ENCODE data around the gene CTDSP1. TPM values are rescaled to one million over a fixed set of nuclear protein-coding genes. Genes with fewer than 3 reads are reported as not detected.

Gene CTDSP1
- total RNA-seq, 4 donors from 2014 or later = 132 to 197 (median 173) TPM

DNA sequence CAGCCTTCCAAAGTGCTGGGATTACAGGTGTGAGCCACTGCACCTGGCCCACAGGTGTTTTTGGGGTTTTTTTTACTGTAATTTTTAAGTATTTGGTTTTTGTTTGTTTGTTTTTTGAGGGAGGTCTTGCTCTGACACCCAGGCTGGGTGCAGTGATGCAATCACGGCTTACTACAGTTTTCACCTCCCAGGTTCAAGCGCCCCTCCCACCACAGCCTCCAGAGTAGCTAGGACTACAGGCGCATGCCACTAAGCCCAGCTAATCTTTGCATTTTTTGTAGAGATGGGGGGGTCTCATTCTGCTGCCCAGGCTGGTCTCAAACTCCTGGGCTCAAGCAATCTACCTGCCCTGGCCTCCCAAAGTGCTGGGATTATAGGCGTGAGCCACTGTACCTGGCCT, 24.9 kb upstream of the CTDSP1 start:
- Histone ChIP-seq H3K4me1 (peaks cover 0 to 2% (median 0%) of the 10 kb centered on the region in 4 donors), H3K9me3 (no peaks in the 10 kb centered on the region), H3K36me3 (no peaks in the 10 kb centered on the region), H3K27me3 (no peaks in the 10 kb centered on the region), H3K4me3 (no peak overlapping the region), H3K27ac (peak overlapping the region in 2 of 4 donors; percentile 39 to 70)
- in situ Hi-C loops (cut with MboI; ENCODE audit: low pct_ligation_motif_present in 1 of 4, low pct_unique_long_range_greater_than_20kb in 1 of 4, low sequenced_read_pairs in 3 of 4) = loop anchor here in 3 of 4 donors (25.0 kb wide), 2 partner anchors 87 to 187 kb away; partner anchors contain the start of gene TMBIM1 (in 2 of the 3)
- WGBS, 2 donors (ENCODE audit: low coverage in 1 of 2) = 27 to 48% methylated on average over 3 to 4 of the region's 4 CpGs
- TF ChIP-seq, protein P1, sequence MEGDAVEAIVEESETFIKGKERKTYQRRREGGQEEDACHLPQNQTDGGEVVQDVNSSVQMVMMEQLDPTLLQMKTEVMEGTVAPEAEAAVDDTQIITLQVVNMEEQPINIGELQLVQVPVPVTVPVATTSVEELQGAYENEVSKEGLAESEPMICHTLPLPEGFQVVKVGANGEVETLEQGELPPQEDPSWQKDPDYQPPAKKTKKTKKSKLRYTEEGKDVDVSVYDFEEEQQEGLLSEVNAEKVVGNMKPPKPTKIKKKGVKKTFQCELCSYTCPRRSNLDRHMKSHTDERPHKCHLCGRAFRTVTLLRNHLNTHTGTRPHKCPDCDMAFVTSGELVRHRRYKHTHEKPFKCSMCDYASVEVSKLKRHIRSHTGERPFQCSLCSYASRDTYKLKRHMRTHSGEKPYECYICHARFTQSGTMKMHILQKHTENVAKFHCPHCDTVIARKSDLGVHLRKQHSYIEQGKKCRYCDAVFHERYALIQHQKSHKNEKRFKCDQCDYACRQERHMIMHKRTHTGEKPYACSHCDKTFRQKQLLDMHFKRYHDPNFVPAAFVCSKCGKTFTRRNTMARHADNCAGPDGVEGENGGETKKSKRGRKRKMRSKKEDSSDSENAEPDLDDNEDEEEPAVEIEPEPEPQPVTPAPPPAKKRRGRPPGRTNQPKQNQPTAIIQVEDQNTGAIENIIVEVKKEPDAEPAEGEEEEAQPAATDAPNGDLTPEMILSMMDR (IDR thresholded peaks at IDR 0.05) = no peak
- no peak for TF ChIP-seq EP300 (IDR thresholded peaks at IDR 0.05; ENCODE audit: low read depth)
- no peak for TF ChIP-seq POLR2AphosphoS5 (IDR thresholded peaks at IDR 0.05)
- no peak for TF ChIP-seq POLR2A (IDR thresholded peaks at IDR 0.05)
- DNase-seq = no peak
- intact Hi-C loops (cut with DNase I; ENCODE audit: low total_unique reads) = loop anchor here (10.0 kb wide), 1 partner anchor 190 kb away; no protein-coding TSS in a partner anchor

DNA sequence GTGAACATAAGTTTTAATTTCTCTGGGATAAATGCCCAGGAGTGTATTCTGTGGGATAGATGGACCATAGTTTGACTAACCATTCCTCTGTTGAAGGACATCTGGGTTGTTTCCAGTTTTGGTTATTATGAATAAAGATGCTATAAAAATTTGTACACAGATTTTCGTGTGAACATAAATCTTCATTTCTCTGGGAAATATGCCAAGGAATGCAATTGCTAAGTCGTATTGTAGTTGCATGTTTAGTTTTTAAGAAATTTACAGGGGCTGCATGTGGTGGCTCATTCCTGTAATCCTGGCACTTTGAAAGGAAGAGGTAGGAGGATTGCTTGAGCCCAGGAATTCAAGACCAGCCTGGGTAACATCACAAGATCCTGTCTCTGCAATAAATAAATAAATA, 24.5 kb upstream of the CTDSP1 start:
- peak overlapping the region in 3 of 4 donors; percentile 16 to 70 (median 39) for H3K27ac ChIP-seq
- DNase-seq = no peak
- H3K4me3 ChIP-seq = no peak overlapping the region
- TF ChIP-seq, protein P1 (IDR thresholded peaks at IDR 0.05) = no peak
- TF ChIP-seq EP300 (IDR thresholded peaks at IDR 0.05; ENCODE audit: low read depth) (peak; percentile 34), POLR2A (IDR thresholded peaks at IDR 0.05) (no peak), POLR2AphosphoS5 (IDR thresholded peaks at IDR 0.05) (peak in 2 of 3 donors; percentile 56 to 75)
- WGBS, 2 donors (ENCODE audit: low coverage in 1 of 2) = 15 to 26% methylated on average over 2 of the region's 2 CpGs
- in situ Hi-C loops (cut with MboI; ENCODE audit: low pct_ligation_motif_present in 1 of 4, low pct_unique_long_range_greater_than_20kb in 1 of 4, low sequenced_read_pairs in 3 of 4) = loop anchor here in 3 of 4 donors (25.0 kb wide), 2 partner anchors 88 to 188 kb away; partner anchors contain the start of gene TMBIM1 (in 2 of the 3)
- H3K9me3 ChIP-seq = no peaks in the 10 kb centered on the region
- no peaks in the 10 kb centered on the region for H3K36me3 ChIP-seq
- no peaks in the 10 kb centered on the region for H3K27me3 ChIP-seq
- intact Hi-C loops (cut with DNase I; ENCODE audit: low total_unique reads) = loop anchor here (10.0 kb wide), 1 partner anchor 190 kb away; no protein-coding TSS in a partner anchor
- peaks cover 0 to 2% (median 0%) of the 10 kb centered on the region in 4 donors for H3K4me1 ChIP-seq

DNA sequence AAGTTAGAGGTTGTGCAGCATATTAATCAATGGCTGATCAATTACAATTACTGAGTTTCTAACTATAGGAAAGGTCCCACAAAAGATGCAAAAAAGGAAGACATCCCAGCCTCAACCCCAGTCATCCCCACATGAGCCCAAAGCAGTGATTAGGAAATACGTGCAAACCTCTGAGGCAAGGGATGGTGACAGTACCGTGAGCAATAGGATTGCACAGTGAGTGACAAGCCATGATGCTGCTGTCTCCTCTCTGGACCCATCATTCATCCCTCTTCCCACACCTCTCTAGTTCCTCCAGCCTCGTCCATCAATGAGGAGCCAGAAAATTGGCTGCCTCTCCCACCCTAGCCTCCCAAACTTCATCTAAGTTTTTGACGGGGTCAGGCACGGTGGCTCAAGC, 21.6 kb upstream of the CTDSP1 start:
- no peak overlapping the region for H3K27ac ChIP-seq
- DNase-seq = no peak
- no peaks in the 10 kb centered on the region for H3K27me3 ChIP-seq
- WGBS, 2 donors (ENCODE audit: low coverage in 1 of 2) = 89% methylated on average over 5 of the region's 5 CpGs; no CpG with 5 or more reads in 1 of the 2 donors
- no peaks in the 10 kb centered on the region for H3K36me3 ChIP-seq
- H3K4me3 ChIP-seq = no peak overlapping the region
- TF ChIP-seq, protein P1 (IDR thresholded peaks at IDR 0.05) = no peak
- TF ChIP-seq EP300 (IDR thresholded peaks at IDR 0.05; ENCODE audit: low read depth) (no peak), POLR2A (IDR thresholded peaks at IDR 0.05) (no peak), POLR2AphosphoS5 (IDR thresholded peaks at IDR 0.05) (no peak)
- in situ Hi-C loops (cut with MboI; ENCODE audit: low pct_ligation_motif_present in 1 of 4, low pct_unique_long_range_greater_than_20kb in 1 of 4, low sequenced_read_pairs in 3 of 4) = loop anchor here in 3 of 4 donors (25.0 kb wide), 2 partner anchors 91 to 191 kb away; partner anchors contain the start of gene TMBIM1 (in 2 of the 3)
- intact Hi-C loops (cut with DNase I; ENCODE audit: low total_unique reads) = loop anchor here (10.0 kb wide), 1 partner anchor 193 kb away; no protein-coding TSS in a partner anchor
- peaks cover 0 to 2% (median 0%) of the 10 kb centered on the region in 4 donors for H3K4me1 ChIP-seq
- no peaks in the 10 kb centered on the region for H3K9me3 ChIP-seq

DNA sequence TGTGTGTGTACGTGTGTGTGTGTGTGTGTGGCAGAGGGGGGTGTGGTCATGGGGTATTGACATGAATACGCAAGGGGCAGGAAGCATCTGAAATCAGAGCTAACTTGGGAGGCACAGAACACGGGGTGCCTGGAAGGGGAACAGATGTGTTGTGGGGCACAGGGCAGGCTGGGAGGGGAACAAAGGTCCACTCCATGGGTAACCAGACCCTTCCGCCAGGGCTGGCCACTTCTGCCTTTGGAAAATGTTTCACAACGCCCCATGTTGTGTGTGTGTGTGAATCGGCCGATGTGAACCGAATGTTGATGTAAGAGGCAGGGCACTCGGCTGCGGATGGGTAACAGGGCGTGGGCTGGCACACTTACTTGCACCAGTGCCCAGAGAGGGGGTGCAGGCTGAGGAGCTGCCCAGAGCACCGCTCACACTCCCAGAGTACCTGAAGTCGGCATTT, 17.7 kb upstream of the CTDSP1 start, which contains the start of gene SLC11A1:
Gene SLC11A1 (plus strand): TSS at position 358 of the 451 bp plus-strand sequence. CDS start 96 bp downstream, outside the sequence.
- peak; percentile 45 for TF ChIP-seq POLR2A (IDR thresholded peaks at IDR 0.05)
- TF ChIP-seq, protein P1 (IDR thresholded peaks at IDR 0.05) = no peak
- peak in 1 of 3 donors; percentile 40 for TF ChIP-seq POLR2AphosphoS5 (IDR thresholded peaks at IDR 0.05)
- TF ChIP-seq EP300 (IDR thresholded peaks at IDR 0.05; ENCODE audit: low read depth) = peak; percentile 56
- 70 to 74% methylated on average over 4 to 13 of the region's 13 CpGs for WGBS, 2 donors (ENCODE audit: low coverage in 1 of 2)
- H3K9me3 ChIP-seq = no peaks in the 10 kb centered on the region
- peaks cover 0 to under 1% (median 0%) of the 10 kb centered on the region in 4 donors for H3K4me1 ChIP-seq
- in situ Hi-C loops (cut with MboI; ENCODE audit: low pct_ligation_motif_present in 1 of 4, low pct_unique_long_range_greater_than_20kb in 1 of 4, low sequenced_read_pairs in 3 of 4) (loop anchor here in 3 of 4 donors (25.0 kb wide), 2 partner anchors 95 to 195 kb away; partner anchors contain the start of gene TMBIM1 (in 2 of the 3)), intact Hi-C loops (cut with DNase I; ENCODE audit: low total_unique reads) (no loop called here)
- no peaks in the 10 kb centered on the region for H3K36me3 ChIP-seq
- peak within 1 kb of the TSS in 3 of 4 donors; percentile 14 to 43 (median 29) for H3K27ac ChIP-seq
- no peaks in the 10 kb centered on the region for H3K27me3 ChIP-seq
- no peak within 1 kb of the TSS for H3K4me3 ChIP-seq
- DNase-seq = peak; percentile 32

All from transverse colon (tissue), 4 donors.